ENCODE results near the gene PSME2. TPM values are rescaled to one million over a fixed set of nuclear protein-coding genes. Genes with fewer than 3 reads are reported as not detected.

PSME2 gene
- total RNA-seq, 1 donor from 2014 or later = 173 TPM

- Mint-ChIP-seq H3K27ac (ENCODE audit: unreplicated experiment) (peak overlapping the region; percentile 82), H3K4me3 (ENCODE audit: unreplicated experiment) (peak overlapping the region; percentile 17)
Observed at GRCh38 chr14:24182110-24182882, 35.9 kb upstream of the PSME2 start.

DNA sequence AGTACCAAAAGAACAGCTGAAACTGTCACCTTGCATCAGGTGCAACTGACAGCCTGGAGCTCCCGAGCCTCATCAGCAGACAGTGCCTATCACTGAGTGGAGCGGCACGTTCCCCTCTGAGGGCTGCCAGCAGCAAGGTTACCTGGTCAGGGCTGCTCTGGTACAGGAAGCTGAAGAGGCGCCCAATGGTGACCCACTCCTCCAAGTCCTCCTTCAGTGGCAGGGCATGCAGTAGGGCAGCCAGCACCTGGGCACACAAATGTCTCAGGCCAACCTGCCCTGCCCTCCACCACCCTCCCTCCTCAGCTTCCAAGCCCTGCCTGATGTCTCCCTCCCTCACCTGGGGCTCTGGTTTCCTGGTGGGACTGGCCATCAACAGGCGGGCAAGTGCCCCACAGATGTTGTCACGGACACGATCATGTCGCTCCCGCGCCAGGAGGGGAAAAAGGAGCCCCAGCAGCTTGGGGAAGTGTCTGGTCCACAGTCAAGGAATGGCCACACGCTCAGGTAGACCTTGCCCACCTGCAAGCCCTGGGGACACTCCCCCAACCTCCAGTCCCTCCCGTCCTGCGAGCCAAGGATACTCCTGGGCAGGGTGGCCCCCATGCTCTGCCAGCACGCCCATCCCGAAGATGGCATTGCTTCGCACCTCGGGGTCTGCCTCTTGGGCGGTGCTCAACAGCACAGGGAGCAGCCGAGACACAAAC is 35.1 kb upstream of the PSME2 start:
- peaks cover 9% of the 10 kb centered on the region for H3K79me2 ChIP-seq (ENCODE audit: insufficient read depth, low read length)
- no peak overlapping the region for H3K4me2 ChIP-seq (ENCODE audit: low read length)
- no peak overlapping the region for H3K4me3 ChIP-seq (ENCODE audit: insufficient read depth, low read depth, low read length)
- peaks cover 45% of the 10 kb centered on the region for H4K20me1 ChIP-seq (ENCODE audit: insufficient read depth, low read length)
- FAIRE-seq (no peak), DNase-seq (ENCODE audit: low read depth) (no peak)
- Mint-ChIP-seq H3K36me3 (ENCODE audit: low read depth, unreplicated experiment) (peaks cover 13% of the 10 kb centered on the region), H3K4me3 (ENCODE audit: unreplicated experiment) (no peak overlapping the region), H3K9me3 (ENCODE audit: unreplicated experiment) (no peaks in the 10 kb centered on the region), H3K4me1 (ENCODE audit: low read depth, unreplicated experiment) (peaks cover 7% of the 10 kb centered on the region), H3K27ac (ENCODE audit: unreplicated experiment) (no peak overlapping the region), H3K27me3 (ENCODE audit: low read depth, unreplicated experiment) (no peaks in the 10 kb centered on the region)
- no peaks in the 10 kb centered on the region for H3K27me3 ChIP-seq (ENCODE audit: insufficient read depth, low read length)
- no peak overlapping the region for H2AFZ ChIP-seq (ENCODE audit: low read depth, low read length)
- peaks cover 30% of the 10 kb centered on the region for H3K36me3 ChIP-seq (ENCODE audit: insufficient read depth, low read length)
- TF ChIP-seq, protein P1, sequence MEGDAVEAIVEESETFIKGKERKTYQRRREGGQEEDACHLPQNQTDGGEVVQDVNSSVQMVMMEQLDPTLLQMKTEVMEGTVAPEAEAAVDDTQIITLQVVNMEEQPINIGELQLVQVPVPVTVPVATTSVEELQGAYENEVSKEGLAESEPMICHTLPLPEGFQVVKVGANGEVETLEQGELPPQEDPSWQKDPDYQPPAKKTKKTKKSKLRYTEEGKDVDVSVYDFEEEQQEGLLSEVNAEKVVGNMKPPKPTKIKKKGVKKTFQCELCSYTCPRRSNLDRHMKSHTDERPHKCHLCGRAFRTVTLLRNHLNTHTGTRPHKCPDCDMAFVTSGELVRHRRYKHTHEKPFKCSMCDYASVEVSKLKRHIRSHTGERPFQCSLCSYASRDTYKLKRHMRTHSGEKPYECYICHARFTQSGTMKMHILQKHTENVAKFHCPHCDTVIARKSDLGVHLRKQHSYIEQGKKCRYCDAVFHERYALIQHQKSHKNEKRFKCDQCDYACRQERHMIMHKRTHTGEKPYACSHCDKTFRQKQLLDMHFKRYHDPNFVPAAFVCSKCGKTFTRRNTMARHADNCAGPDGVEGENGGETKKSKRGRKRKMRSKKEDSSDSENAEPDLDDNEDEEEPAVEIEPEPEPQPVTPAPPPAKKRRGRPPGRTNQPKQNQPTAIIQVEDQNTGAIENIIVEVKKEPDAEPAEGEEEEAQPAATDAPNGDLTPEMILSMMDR (IDR thresholded peaks at IDR 0.05; ENCODE audit: insufficient read depth, low read depth, low read length) = no peak
- no peak for TF ChIP-seq EZH2 (IDR thresholded peaks at IDR 0.05; ENCODE audit: insufficient read depth, low read length)
- peaks cover 5% of the 10 kb centered on the region for H3K4me1 ChIP-seq (ENCODE audit: insufficient read depth, low read length)
- H3K9me3 ChIP-seq (ENCODE audit: insufficient read depth, low read depth, low read length) = no peaks in the 10 kb centered on the region
- H3K9ac ChIP-seq (ENCODE audit: low read length) = no peak overlapping the region
- no peak overlapping the region for H3K27ac ChIP-seq (ENCODE audit: low read depth, low read length)

More at GRCh38 chr14:24182110-24182882, 35.9 kb upstream of the PSME2 start:
- no peak overlapping the region for H3K9ac ChIP-seq (ENCODE audit: low read length)
- no peaks in the 10 kb centered on the region for H3K27me3 Mint-ChIP-seq (ENCODE audit: low read depth, unreplicated experiment)
- no peaks in the 10 kb centered on the region for H3K27me3 ChIP-seq (ENCODE audit: insufficient read depth, low read length)
- H3K4me1 ChIP-seq (ENCODE audit: insufficient read depth, low read length) = peaks cover 10% of the 10 kb centered on the region
- peaks cover 36% of the 10 kb centered on the region for H3K36me3 ChIP-seq (ENCODE audit: insufficient read depth, low read length)
- H3K9me3 ChIP-seq (ENCODE audit: insufficient read depth, low read depth, low read length) = no peaks in the 10 kb centered on the region
- H3K79me2 ChIP-seq (ENCODE audit: insufficient read depth, low read length) = peaks cover 16% of the 10 kb centered on the region
- TF ChIP-seq, protein P1 (IDR thresholded peaks at IDR 0.05; ENCODE audit: insufficient read depth, low read depth, low read length) = no peak
- no peak for TF ChIP-seq EZH2 (IDR thresholded peaks at IDR 0.05; ENCODE audit: insufficient read depth, low read length)
- DNase-seq (ENCODE audit: low read depth) (no peak), FAIRE-seq (no peak)
- H3K9me3 Mint-ChIP-seq (ENCODE audit: unreplicated experiment) = no peaks in the 10 kb centered on the region
- H4K20me1 ChIP-seq (ENCODE audit: insufficient read depth, low read length) = peaks cover 49% of the 10 kb centered on the region
- no peak overlapping the region for H3K4me2 ChIP-seq (ENCODE audit: low read length)
- H2AFZ ChIP-seq (ENCODE audit: low read depth, low read length) = no peak overlapping the region
- peaks cover 13% of the 10 kb centered on the region for H3K36me3 Mint-ChIP-seq (ENCODE audit: low read depth, unreplicated experiment)
- H3K4me3 ChIP-seq (ENCODE audit: insufficient read depth, low read depth, low read length) = no peak overlapping the region
- peaks cover 11% of the 10 kb centered on the region for H3K4me1 Mint-ChIP-seq (ENCODE audit: low read depth, unreplicated experiment)
- H3K27ac ChIP-seq (ENCODE audit: low read depth, low read length) = no peak overlapping the region

All from astrocyte (in vitro differentiated cells and primary cell).